ENCODE results near the gene YBEY. TPM values are rescaled to one million over a fixed set of nuclear protein-coding genes. Genes with fewer than 3 reads are reported as not detected.
"Not testable (repeated sequence)": the region's sequence is repeated elsewhere in the genome, so short reads cannot be mapped to it uniquely, and the experiment has no call there.

The YBEY gene
- total RNA-seq, 1 donor from 2014 or later = 23.0 TPM

GRCh38 chr21:46304955-46305354 lies 18.8 kb downstream of the YBEY start:
- no peak for TF ChIP-seq CTCF (conservative IDR thresholded peaks at IDR 0.05)
- H3K9me3 Mint-ChIP-seq = no peaks in the 10 kb centered on the region
- H3K4me3 Mint-ChIP-seq = no peak overlapping the region
- no peaks in the 10 kb centered on the region for H3K4me1 Mint-ChIP-seq
- H3K27ac Mint-ChIP-seq (ENCODE audit: unreplicated experiment) = peak overlapping the region; percentile 7
- DNase-seq (ENCODE audit: low read depth, low spot score) = no peak
- H3K27me3 Mint-ChIP-seq (ENCODE audit: low read depth) = no peaks in the 10 kb centered on the region
- H3K36me3 Mint-ChIP-seq (ENCODE audit: low read depth) = peaks cover 30% of the 10 kb centered on the region

GRCh38 chr21:46307625-46308024 lies 21.5 kb downstream of the YBEY start:
- H3K36me3 Mint-ChIP-seq (ENCODE audit: low read depth) = peaks cover 27% of the 10 kb centered on the region
- no peak overlapping the region for H3K4me3 Mint-ChIP-seq
- H3K27ac Mint-ChIP-seq (ENCODE audit: unreplicated experiment) = no peak overlapping the region

GRCh38 chr21:46308431-46308830 lies 22.3 kb downstream of the YBEY start:
- Mint-ChIP-seq H3K4me1 (no peaks in the 10 kb centered on the region), H3K27me3 (ENCODE audit: low read depth) (no peaks in the 10 kb centered on the region), H3K36me3 (ENCODE audit: low read depth) (peaks cover 27% of the 10 kb centered on the region), H3K27ac (ENCODE audit: unreplicated experiment) (no peak overlapping the region), H3K9me3 (peaks cover 3% of the 10 kb centered on the region), H3K4me3 (no peak overlapping the region)
- no peak for TF ChIP-seq CTCF (conservative IDR thresholded peaks at IDR 0.05)
- no peak for DNase-seq (ENCODE audit: low read depth, low spot score)

More at GRCh38 chr21:46307625-46308024, 21.5 kb downstream of the YBEY start:
- no peaks in the 10 kb centered on the region for H3K4me1 Mint-ChIP-seq
- no peak for TF ChIP-seq CTCF (conservative IDR thresholded peaks at IDR 0.05)
- peaks cover under 1% of the 10 kb centered on the region for H3K9me3 Mint-ChIP-seq
- no peak for DNase-seq (ENCODE audit: low read depth, low spot score)
- no peaks in the 10 kb centered on the region for H3K27me3 Mint-ChIP-seq (ENCODE audit: low read depth)

- H3K4me3 Mint-ChIP-seq, H3K4me1 Mint-ChIP-seq: not testable (repeated sequence)
- H3K36me3 Mint-ChIP-seq (ENCODE audit: low read depth) = peaks cover 20% of the 10 kb centered on the region
These were observed 24.1 kb downstream of the YBEY start for GRCh38 chr21:46310260-46310659.

GRCh38 chr21:46311568-46311967 lies 25.4 kb downstream of the YBEY start:
- no peak for TF ChIP-seq CTCF (conservative IDR thresholded peaks at IDR 0.05)
- peaks cover 3% of the 10 kb centered on the region for H3K9me3 Mint-ChIP-seq
- no peak for DNase-seq (ENCODE audit: low read depth, low spot score)
- H3K27ac Mint-ChIP-seq (ENCODE audit: unreplicated experiment) = no peak overlapping the region
- H3K4me3 Mint-ChIP-seq = no peak overlapping the region
- no peaks in the 10 kb centered on the region for H3K4me1 Mint-ChIP-seq
- peaks cover 20% of the 10 kb centered on the region for H3K36me3 Mint-ChIP-seq (ENCODE audit: low read depth)
- no peaks in the 10 kb centered on the region for H3K27me3 Mint-ChIP-seq (ENCODE audit: low read depth)

More at GRCh38 chr21:46310260-46310659, 24.1 kb downstream of the YBEY start:
- not testable (repeated sequence) for H3K27me3 Mint-ChIP-seq (ENCODE audit: low read depth); DNase-seq (ENCODE audit: low read depth, low spot score); H3K27ac Mint-ChIP-seq (ENCODE audit: unreplicated experiment); H3K9me3 Mint-ChIP-seq

- H3K36me3 Mint-ChIP-seq (ENCODE audit: low read depth) = peaks cover 13% of the 10 kb centered on the region
These were observed 26.8 kb downstream of the YBEY start for GRCh38 chr21:46312949-46313348.

More at GRCh38 chr21:46312949-46313348, 26.8 kb downstream of the YBEY start:
- Mint-ChIP-seq H3K4me3 (peak overlapping the region; percentile 17), H3K27ac (ENCODE audit: unreplicated experiment) (no peak overlapping the region), H3K27me3 (ENCODE audit: low read depth) (no peaks in the 10 kb centered on the region), H3K4me1 (no peaks in the 10 kb centered on the region), H3K9me3 (peaks cover 3% of the 10 kb centered on the region)
- DNase-seq (ENCODE audit: low read depth, low spot score) = no peak
- TF ChIP-seq CTCF (conservative IDR thresholded peaks at IDR 0.05) = no peak

Measured in neural crest cell (in vitro differentiated cells).